ENCODE data around the gene SCAMP1. TPM values are rescaled to one million over a fixed set of nuclear protein-coding genes. Genes with fewer than 3 reads are reported as not detected.
A peak's percentile ranks its signal among the peaks of the same experiment; 100 is the strongest.

SCAMP1 gene
- total and polyA plus RNA-seq, 2 experiments from 2014 or later: 32.4 to 33.4 TPM

DNA sequence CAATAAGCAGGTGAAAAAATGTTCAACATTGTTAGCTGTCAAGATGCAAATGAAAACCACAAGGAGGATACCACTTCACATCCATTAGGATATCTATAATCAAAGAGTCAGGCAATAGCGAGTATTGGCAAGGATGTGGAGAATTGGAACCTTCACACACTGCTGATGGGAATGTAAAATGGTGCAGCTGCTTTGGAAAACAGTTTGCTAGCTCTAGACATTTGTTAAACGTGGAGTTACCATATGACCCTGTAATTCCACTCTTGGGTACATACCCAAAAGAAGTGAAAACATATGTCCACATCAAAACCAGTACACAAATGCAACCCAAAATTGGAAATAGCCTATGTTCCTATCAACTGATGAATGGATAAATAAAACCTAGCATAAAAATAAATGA lies 37.4 kb downstream of the SCAMP1 start:
- H3K4me1 ChIP-seq (ENCODE audit: low read depth): no peaks in the 10 kb centered on the region
- TF ChIP-seq, protein P1, sequence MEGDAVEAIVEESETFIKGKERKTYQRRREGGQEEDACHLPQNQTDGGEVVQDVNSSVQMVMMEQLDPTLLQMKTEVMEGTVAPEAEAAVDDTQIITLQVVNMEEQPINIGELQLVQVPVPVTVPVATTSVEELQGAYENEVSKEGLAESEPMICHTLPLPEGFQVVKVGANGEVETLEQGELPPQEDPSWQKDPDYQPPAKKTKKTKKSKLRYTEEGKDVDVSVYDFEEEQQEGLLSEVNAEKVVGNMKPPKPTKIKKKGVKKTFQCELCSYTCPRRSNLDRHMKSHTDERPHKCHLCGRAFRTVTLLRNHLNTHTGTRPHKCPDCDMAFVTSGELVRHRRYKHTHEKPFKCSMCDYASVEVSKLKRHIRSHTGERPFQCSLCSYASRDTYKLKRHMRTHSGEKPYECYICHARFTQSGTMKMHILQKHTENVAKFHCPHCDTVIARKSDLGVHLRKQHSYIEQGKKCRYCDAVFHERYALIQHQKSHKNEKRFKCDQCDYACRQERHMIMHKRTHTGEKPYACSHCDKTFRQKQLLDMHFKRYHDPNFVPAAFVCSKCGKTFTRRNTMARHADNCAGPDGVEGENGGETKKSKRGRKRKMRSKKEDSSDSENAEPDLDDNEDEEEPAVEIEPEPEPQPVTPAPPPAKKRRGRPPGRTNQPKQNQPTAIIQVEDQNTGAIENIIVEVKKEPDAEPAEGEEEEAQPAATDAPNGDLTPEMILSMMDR (IDR thresholded peaks at IDR 0.05; ENCODE audit: low read depth, low read length): no peak
- no peak overlapping the region for H3K4me3 ChIP-seq
- H3K9me3 ChIP-seq (ENCODE audit: low read depth): no peaks in the 10 kb centered on the region
- no peaks in the 10 kb centered on the region for H3K27me3 ChIP-seq
- H3K36me3 ChIP-seq: no peaks in the 10 kb centered on the region
- no peak for DNase-seq (ENCODE audit: low read depth in 1 of 2, low spot score in 1 of 2)
- H3K27ac ChIP-seq: no peak overlapping the region

DNA sequence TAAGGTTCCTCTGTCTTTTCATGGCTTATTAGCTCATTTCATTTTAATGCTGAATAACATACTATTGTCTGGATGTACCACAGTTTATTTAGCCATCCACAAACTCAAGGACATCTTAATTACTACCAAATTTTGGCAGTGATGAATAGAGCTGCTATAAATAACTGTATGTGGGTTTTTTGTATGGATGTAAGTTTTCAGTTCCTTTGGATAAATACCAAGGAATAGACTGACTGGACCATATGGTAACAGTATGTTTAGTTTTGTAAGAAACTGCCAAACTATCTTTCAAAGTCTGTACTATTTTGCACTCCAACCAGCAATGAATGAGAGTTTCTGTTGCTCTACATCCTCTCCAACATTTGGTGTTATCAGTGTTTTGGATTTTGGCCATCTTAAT lies 38.7 kb downstream of the SCAMP1 start:
- no peaks in the 10 kb centered on the region for H3K36me3 ChIP-seq
- no peaks in the 10 kb centered on the region for H3K9me3 ChIP-seq (ENCODE audit: low read depth)
- no peaks in the 10 kb centered on the region for H3K4me1 ChIP-seq (ENCODE audit: low read depth)
- H3K4me3 ChIP-seq: no peak overlapping the region
- no peak overlapping the region for H3K27ac ChIP-seq
- DNase-seq (ENCODE audit: low read depth in 1 of 2, low spot score in 1 of 2): peak in 1 of 2 donors; percentile 40
- H3K27me3 ChIP-seq: no peaks in the 10 kb centered on the region
- TF ChIP-seq, protein P1 (IDR thresholded peaks at IDR 0.05; ENCODE audit: low read depth, low read length): no peak

DNA sequence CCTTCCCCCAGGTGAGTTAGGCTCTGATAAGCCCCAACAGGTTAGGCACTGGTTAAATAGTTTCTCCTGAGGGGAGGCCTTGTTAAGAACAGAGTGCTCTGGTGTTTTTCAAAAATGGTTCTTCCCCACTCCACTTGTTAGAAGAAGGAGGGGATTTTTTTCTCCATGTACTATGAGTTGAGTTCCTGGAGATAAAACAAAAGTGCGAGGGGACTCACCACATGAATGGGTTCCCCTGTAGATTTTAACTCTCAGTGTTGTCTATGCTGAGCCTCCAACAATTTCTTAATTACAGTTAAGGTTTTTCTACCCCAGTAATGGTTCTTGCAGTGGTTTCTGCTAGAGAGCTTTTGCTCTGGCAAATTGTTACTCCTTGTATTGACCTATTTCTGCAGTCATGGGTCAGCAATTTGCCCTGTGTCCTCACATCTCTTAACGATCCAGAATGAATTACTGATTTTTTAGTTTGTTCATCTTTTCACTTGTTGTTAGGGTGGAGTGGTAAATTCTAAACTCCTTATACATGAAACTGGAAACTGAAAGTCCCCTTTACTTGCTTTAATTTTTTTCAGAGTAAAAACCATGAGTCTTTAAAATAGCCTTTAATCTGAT lies 44.4 kb downstream of the SCAMP1 start:
- Histone ChIP-seq H3K9me3 (ENCODE audit: low read depth) (no peaks in the 10 kb centered on the region), H3K27ac (no peak overlapping the region), H3K4me1 (ENCODE audit: low read depth) (no peaks in the 10 kb centered on the region), H3K36me3 (no peaks in the 10 kb centered on the region), H3K4me3 (no peak overlapping the region), H3K27me3 (no peaks in the 10 kb centered on the region)
- TF ChIP-seq, protein P1 (IDR thresholded peaks at IDR 0.05; ENCODE audit: low read depth, low read length): no peak
- no peak for DNase-seq (ENCODE audit: low read depth in 1 of 2, low spot score in 1 of 2)

DNA sequence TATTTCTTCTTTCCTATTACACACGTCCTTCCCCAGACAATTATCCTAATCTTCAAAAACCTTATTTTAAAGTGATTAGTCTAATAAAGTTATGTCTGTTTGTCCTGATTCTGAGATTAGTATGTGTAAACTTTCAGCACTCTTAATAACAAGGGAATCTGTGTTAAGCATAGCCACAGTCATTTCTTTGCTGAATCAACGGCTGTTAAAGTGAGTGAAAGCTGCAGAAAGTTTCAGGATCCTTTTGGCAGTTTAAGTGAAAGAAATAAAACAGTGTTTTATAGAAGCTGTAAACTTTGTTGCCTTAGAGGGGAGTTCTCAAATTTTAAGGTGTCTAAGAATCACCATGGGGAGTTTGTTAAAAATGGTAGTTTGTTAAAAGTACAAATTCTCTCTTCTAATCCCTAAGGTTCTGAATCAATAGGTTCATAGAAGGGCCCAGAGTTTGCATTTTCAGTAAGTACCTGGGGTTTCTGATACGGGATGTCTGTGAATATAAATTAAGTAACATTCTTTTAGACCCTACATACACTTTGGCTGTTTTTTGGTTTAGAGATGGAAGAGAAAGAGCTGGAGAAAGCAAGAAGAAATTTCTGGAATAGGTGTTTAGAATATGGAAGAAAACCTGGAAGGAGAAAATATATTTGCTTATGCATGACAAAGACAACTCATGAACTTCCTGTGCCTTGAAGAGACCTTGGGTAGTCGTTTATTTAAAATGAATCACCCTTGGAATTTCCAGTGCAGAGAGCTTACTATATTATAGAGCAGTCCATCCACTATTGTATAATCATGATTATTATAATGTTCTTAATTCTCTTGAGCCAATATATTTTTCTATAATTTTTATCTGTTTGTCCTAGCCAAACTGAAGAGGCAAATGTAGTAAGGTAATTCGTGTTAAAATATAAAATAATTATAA lies 45.7 kb downstream of the SCAMP1 start:
- no peaks in the 10 kb centered on the region for H3K27me3 ChIP-seq
- H3K4me1 ChIP-seq (ENCODE audit: low read depth): no peaks in the 10 kb centered on the region
- no peaks in the 10 kb centered on the region for H3K36me3 ChIP-seq
- DNase-seq (ENCODE audit: low read depth in 1 of 2, low spot score in 1 of 2): peak in 1 of 2 donors; percentile 34
- no peaks in the 10 kb centered on the region for H3K9me3 ChIP-seq (ENCODE audit: low read depth)
- H3K27ac ChIP-seq: no peak overlapping the region
- TF ChIP-seq, protein P1 (IDR thresholded peaks at IDR 0.05; ENCODE audit: low read depth, low read length): no peak
- no peak overlapping the region for H3K4me3 ChIP-seq

DNA sequence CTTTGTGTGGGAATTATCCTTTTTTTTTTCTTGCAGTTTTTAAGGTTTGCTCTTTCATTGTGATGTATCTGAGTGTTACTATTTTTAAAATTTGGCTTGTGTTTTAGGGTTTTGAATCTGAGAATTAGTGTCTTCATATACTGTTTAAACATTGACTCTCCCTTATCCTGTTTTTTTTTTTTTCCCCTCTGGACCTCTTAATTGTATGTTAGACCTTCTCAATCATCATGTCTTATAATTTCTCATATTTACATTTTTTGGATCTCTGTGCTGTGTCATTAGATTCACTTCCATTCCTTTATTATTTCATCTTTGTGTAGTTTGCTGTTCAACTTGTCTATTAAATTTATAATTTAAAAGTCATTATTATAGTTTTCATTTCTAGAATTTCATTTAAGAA lies 47.0 kb downstream of the SCAMP1 start:
- Histone ChIP-seq H3K4me3 (no peak overlapping the region), H3K4me1 (ENCODE audit: low read depth) (no peaks in the 10 kb centered on the region), H3K9me3 (ENCODE audit: low read depth) (no peaks in the 10 kb centered on the region), H3K27me3 (no peaks in the 10 kb centered on the region), H3K36me3 (no peaks in the 10 kb centered on the region), H3K27ac (no peak overlapping the region)
- DNase-seq (ENCODE audit: low read depth in 1 of 2, low spot score in 1 of 2): no peak
- TF ChIP-seq, protein P1 (IDR thresholded peaks at IDR 0.05; ENCODE audit: low read depth, low read length): no peak

Measured in cardiac muscle cell (in vitro differentiated cells and primary cell).